H54 (cell line): Measurements from ENCODE around the gene DHODH.
A peak's percentile ranks its signal among the peaks of the same experiment; 100 is the strongest.

Experiments
- DNase-seq: peaks from one replicate; pipeline ENCODE4 v3.0.0; 2011; ENCODE audit warnings: low spot score, mixed read lengths; ENCODE audit not compliant: insufficient read length
- FAIRE-seq: peaks from 3 replicates; lab custom pipeline; 2011; peaks lifted over from hg19 to GRCh38; lab: Jason Lieb, UNC
- POLR2A ChIP-seq: IDR thresholded peaks from 2 replicates; pipeline ENCODE4 v1.6.1; 2011; ENCODE audit warnings: low read depth, mild to moderate bottlenecking, low read length

The DHODH gene

DNA sequence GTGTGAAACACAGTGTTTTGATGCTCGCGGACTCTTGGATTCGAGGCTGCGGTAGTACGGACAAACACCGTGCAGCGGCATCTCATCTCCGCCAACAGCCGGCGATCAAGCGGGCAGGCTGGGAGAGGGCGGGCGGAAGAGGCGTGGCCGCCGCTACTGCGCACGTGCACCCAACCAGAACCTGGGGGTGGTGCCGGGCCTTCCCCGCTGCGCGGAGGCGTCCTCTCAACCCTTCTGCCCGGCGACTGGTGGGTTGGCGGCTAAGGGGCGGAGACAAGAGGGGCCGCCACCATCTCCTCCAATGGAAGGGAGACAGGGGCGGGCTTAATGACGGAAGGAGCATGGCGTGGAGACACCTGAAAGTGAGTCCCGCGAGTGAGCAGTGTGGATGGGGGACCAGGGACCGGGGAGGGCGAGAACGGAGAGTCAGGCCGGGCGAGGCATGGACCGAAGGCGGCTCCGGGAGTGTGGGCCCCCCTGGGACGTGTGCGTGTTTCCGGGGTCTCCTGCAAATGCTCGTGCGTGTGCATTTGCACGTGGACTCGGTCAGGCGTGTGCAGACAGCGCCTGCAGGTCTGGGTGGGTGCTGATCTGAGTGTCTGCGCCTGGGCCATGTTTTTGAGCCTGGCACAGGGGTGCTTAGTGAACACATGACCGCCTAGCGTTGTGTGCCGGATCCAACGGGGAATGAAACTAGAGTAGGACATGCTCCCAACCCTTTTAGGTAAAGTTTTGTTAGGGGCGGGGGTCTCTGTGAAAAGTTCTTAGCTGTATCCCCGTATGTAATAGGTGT lies at the start of gene DHODH:
DHODH (plus strand) TSS at position 321 of the 793 bp plus-strand sequence; CDS start at position 342, 21 bp downstream.
- DNase-seq (peak; percentile 99), FAIRE-seq (peak; percentile 88)
- TF ChIP-seq POLR2A: peak; percentile 64

DNA sequence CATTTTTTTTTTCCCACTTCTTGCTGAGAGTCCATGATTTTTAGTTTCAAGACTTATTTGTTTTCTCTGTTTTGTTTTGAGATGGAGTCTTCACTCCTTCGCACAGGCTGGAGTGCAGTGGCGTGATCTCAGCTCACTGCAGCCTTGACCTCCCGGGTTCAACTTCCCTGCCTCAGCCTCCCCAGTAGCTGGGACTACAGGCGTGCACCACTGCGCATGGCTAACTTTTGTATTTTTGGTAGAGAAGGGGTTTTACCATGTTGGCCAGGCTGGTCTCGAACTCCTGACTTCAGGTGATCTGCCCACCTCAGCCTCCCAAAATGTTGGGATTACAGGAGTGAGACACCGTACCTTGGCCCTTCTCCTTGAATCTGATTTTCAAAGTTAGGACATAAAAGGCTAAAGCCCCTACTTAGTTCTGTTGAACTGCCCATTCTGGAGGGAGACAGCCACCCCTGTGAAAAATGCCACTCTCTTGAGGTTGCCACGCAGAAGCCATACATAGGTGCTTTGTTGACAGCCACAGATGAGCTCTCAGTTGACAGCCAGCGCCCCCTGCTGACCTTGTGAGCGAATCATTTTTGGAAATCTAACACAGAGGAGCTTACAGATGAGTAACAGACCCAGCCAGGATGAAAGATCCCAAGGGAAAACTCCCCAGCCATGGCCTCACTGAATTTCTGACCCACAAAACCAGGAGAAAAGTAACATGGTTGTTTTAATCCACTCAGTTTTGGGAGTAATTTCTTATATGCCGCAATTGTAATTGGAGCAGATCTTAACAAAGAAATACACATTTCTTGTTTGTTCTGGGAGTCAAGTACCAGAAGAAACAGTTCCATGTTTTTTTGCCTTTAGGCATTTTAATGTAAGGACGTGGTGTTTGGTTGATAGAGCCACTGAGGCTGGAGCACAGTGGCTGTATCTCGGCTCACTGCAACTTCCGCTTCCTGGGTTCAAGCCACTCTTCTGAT lies 47.2 kb upstream of the DHODH start:
- TF ChIP-seq POLR2A: no peak
- DNase-seq (peak; percentile 63), FAIRE-seq (peak; percentile 90)

GRCh38 chr16:71963125-71963875 lies 45.2 kb upstream of the DHODH start:
- FAIRE-seq (no peak), DNase-seq (no peak)
- no peak for TF ChIP-seq POLR2A

DNA sequence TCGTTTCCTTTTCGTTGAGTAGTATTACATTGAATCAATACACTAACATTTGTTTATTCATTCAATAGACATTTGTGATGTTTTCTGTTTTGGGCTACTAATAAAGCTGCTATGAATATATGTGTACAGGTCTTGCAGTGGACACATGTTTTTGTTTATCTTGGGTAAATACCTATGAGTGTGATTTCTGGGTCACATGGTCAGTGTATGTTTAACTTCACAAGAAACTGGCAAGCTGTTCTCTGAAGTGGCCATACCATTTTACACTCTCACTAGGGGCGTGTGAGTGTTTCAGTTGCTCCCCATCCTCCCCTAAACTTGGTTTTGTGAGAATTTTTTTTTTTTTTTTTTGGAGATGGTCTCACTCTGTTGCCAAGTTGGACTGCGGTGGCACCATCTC lies 43.3 kb upstream of the DHODH start:
- DNase-seq: no peak
- no peak for FAIRE-seq
- TF ChIP-seq POLR2A: no peak

- FAIRE-seq (no peak), DNase-seq (no peak)
- no peak for TF ChIP-seq POLR2A
These were observed 41.6 kb upstream of the DHODH start for GRCh38 chr16:71966932-71967331.

- DNase-seq (no peak), FAIRE-seq (no peak)
- no peak for TF ChIP-seq POLR2A
These were observed 39.2 kb upstream of the DHODH start for GRCh38 chr16:71969353-71969752.

- DNase-seq (no peak), FAIRE-seq (no peak)
- no peak for TF ChIP-seq POLR2A
These were observed 37.0 kb upstream of the DHODH start for GRCh38 chr16:71971571-71971970.

DNA sequence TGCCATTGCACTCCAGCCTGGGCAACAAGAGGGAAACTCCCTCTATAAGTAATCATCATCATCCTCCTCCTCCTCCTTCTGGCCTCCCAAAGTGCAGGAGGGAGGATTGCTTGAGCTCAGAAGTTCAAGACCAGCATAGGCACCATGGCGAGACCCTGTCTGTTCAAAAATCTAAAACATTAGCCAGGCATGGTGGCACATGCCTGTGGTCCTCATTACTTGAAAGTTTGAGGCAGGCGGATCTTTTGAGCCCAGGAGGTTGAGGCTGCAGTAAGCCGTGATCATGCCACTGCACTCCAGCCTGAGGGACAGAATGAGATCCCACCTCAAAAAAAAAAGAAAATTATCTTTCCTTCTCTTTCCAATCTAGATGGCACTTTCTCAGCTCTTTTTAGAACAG lies 36.2 kb upstream of the DHODH start:
- FAIRE-seq (no peak), DNase-seq (no peak)
- no peak for TF ChIP-seq POLR2A

GRCh38 chr16:71973001-71973400 lies 35.5 kb upstream of the DHODH start:
- DNase-seq (no peak), FAIRE-seq (no peak)
- TF ChIP-seq POLR2A: no peak

GRCh38 chr16:71974068-71974818 lies 34.3 kb upstream of the DHODH start:
- FAIRE-seq: no peak
- TF ChIP-seq POLR2A: no peak
- DNase-seq: no peak

DNA sequence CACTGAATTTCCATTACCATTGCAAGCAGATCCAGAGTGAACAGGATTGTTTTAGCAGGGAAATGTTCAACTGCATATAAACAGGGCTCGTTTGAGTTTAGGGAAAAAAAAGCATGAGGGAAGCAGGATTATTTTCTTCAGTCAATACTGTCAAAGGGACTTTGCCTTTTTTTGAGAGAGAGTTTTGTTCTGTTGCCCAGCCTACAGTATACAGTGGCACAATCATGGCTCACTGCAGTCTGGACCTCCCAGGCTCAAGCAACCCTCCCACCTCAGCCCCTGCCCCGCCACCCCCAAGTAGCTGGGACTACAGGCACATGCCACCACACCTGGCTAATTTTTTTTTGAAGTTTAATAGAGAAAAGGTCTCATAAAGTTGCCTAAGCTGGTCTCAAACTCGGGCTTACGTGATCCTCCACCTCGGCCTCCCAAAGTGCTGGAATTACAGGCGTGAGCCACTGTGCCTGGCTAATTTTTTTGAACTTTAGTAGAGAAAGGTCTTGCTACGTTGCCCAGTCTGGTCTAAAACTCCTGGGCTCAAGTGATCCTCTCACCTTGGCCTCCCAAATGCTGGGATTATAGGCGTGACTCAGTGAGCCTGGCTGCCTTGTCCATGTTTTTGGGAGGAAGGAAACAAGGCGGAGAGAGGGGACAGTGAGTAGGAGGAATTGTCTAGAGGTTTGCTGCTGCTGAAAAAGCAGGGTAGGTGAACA lies 23.1 kb upstream of the DHODH start:
- TF ChIP-seq POLR2A: no peak
- FAIRE-seq: no peak

DNA sequence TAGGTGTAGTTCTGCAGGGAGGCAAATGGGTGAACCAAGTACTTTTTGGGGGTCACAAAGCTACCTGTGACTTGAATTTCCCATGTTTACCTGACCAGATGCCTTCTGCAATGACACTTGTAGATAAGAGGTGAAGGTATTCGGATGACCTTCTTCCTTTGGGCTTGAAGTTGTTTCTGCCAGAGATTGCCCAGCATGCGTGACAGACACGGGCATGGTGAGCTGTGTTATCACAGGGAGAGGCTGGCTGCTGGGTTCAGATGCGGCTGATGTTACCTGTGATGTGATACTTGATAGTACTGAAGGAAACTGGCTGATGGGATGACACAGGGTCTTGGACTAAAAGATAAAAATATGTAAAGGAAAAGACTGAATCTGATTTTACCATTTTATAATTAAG lies 22.4 kb upstream of the DHODH start:
- DNase-seq: no peak
- no peak for TF ChIP-seq POLR2A
- no peak for FAIRE-seq

More for the DNA sequence above, 23.1 kb upstream of the DHODH start:
- no peak for DNase-seq
